ENCODE measurements around the gene PER2.

Gene PER2

GRCh38 chr2:238290715-238291549 is 2.5 kb upstream of the PER2 start:
- H3K4me3 ChIP-seq (ENCODE audit: low read length): no peak overlapping the region
- no peak for DNase-seq (ENCODE audit: low read depth)
- no peak for TF ChIP-seq CTCF (conservative IDR thresholded peaks at IDR 0.05; ENCODE audit: low read length)

- no peak for DNase-seq (ENCODE audit: low read depth)
- no peak overlapping the region for H3K4me3 ChIP-seq (ENCODE audit: low read length)
Observed at GRCh38 chr2:238290091-238290509, 1.7 kb upstream of the PER2 start.

GRCh38 chr2:238289574-238289973 is 1.2 kb upstream of the PER2 start:
- peak overlapping the region; percentile 64; the same call in 1 of the 2 replicates for H3K4me3 ChIP-seq (ENCODE audit: low read length)
- no peak for DNase-seq (ENCODE audit: low read depth)
- TF ChIP-seq CTCF (conservative IDR thresholded peaks at IDR 0.05; ENCODE audit: low read length): no peak

More at GRCh38 chr2:238290091-238290509, 1.7 kb upstream of the PER2 start:
- TF ChIP-seq CTCF (conservative IDR thresholded peaks at IDR 0.05; ENCODE audit: low read length): no peak

- TF ChIP-seq CTCF (conservative IDR thresholded peaks at IDR 0.05; ENCODE audit: low read length): peak; percentile 35
- H3K4me3 ChIP-seq (ENCODE audit: low read length): peak overlapping the region; percentile 94
- DNase-seq (ENCODE audit: low read depth): peak; percentile 99
Observed at GRCh38 chr2:238288650-238289573, 502 bp upstream of the PER2 start.

- peak; percentile 11 for DNase-seq (ENCODE audit: low read depth)
- peak overlapping the region; percentile 94 for H3K4me3 ChIP-seq (ENCODE audit: low read length)
- TF ChIP-seq CTCF (conservative IDR thresholded peaks at IDR 0.05; ENCODE audit: low read length): no peak
Observed at GRCh38 chr2:238286987-238287736, 1.2 kb downstream of the PER2 start.

GRCh38 chr2:238286551-238286950 is 1.9 kb downstream of the PER2 start:
- peak; percentile 90 for DNase-seq (ENCODE audit: low read depth)
- no peak for TF ChIP-seq CTCF (conservative IDR thresholded peaks at IDR 0.05; ENCODE audit: low read length)
- H3K4me3 ChIP-seq (ENCODE audit: low read length): peak overlapping the region; percentile 94
